Adrenal gland (tissue), 5 donors: ENCODE results near the gene HMHB1.

ENCODE experiments used
- POLR2A ChIP-seq, 2 donors: fragments of 450-650 bp; IDR thresholded peaks; one replicate each; pipeline ENCODE4 v1.6.1; 2017; ENCODE audit warnings: antibody characterized with exemption in 2 of 2, mild to moderate bottlenecking in 2 of 2, moderate library complexity in 1 of 2
- TF ChIP-seq, protein P1 (sequence below), 6 experiments: fragments of 450-650 bp in 4 of 6; fragments of 200-600 bp in 2 of 6; sonication (generic) in 1 of 6; IDR thresholded peaks; 1 replicate in 5 of 6; 2 replicates in 1 of 6; pipeline versions ENCODE4 v1.5.1 to v1.8.0; 2016 to 2021; ENCODE audit warnings: antibody characterized with exemption in 6 of 6, mild to moderate bottlenecking in 2 of 6, moderate library complexity in 1 of 6
- donor health status: DM: no; HTN: no; CAD: no.

DNA sequence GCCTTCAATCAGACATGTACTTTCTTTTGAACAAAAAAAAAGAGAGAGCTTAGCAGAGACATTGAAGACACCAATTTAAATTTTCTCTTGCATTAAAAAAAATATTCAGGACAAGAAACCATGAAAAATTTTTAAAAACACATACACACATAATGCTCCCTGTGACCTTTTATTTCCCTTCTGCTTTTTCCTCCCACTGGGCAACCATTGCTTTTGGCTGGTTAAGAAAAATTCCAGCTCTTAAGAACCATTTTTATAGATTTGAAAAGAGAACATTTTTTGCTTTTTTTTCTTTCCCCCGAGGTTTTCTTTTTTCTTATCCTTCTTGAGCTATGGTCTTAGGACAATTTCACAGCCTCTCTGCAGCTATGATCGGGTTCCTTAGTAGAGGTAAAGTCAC, 6.1 kb upstream of the HMHB1 start:
- TF ChIP-seq, protein P1, sequence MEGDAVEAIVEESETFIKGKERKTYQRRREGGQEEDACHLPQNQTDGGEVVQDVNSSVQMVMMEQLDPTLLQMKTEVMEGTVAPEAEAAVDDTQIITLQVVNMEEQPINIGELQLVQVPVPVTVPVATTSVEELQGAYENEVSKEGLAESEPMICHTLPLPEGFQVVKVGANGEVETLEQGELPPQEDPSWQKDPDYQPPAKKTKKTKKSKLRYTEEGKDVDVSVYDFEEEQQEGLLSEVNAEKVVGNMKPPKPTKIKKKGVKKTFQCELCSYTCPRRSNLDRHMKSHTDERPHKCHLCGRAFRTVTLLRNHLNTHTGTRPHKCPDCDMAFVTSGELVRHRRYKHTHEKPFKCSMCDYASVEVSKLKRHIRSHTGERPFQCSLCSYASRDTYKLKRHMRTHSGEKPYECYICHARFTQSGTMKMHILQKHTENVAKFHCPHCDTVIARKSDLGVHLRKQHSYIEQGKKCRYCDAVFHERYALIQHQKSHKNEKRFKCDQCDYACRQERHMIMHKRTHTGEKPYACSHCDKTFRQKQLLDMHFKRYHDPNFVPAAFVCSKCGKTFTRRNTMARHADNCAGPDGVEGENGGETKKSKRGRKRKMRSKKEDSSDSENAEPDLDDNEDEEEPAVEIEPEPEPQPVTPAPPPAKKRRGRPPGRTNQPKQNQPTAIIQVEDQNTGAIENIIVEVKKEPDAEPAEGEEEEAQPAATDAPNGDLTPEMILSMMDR (IDR thresholded peaks at IDR 0.05): no peak
- no peak for TF ChIP-seq POLR2A (IDR thresholded peaks at IDR 0.05)
